Mucosa of rectum (tissue), 2 donors: ENCODE results near the gene KIF1B.
"Not testable (repeated sequence)": the region's sequence is repeated elsewhere in the genome, so short reads cannot be mapped to it uniquely, and the experiment has no call there.

ENCODE experiments used
- H3K27ac ChIP-seq, 2 donors: one replicate each; pipeline ENCODE4 v1.7.0; 2013; ENCODE audit warnings: inconsistent platforms in 2 of 2, low read depth in 2 of 2, low read length in 2 of 2
- H3K27me3 ChIP-seq, 2 donors: one replicate each; pipeline ENCODE4 v1.7.0; 2013; ENCODE audit warnings: low read length in 2 of 2; ENCODE audit not compliant: control insufficient read depth in 2 of 2, insufficient read depth in 2 of 2
- H3K36me3 ChIP-seq, 2 donors: one replicate each; pipeline ENCODE4 v1.7.0; 2013; ENCODE audit warnings: low read length in 2 of 2; ENCODE audit not compliant: control insufficient read depth in 2 of 2, insufficient read depth in 2 of 2
- H3K4me1 ChIP-seq, 2 donors: one replicate each; pipeline ENCODE4 v1.7.0; 2013; ENCODE audit warnings: low read length in 2 of 2, mild to moderate bottlenecking in 1 of 2; ENCODE audit not compliant: control insufficient read depth in 2 of 2, insufficient read depth in 2 of 2
- H3K4me3 ChIP-seq, 2 donors: one replicate each; pipeline ENCODE4 v1.7.0; 2013; ENCODE audit warnings: low read length in 2 of 2
- H3K9ac ChIP-seq, 2 donors: one replicate each; pipeline ENCODE4 v1.7.0; 2013; ENCODE audit warnings: low read length in 2 of 2, low read depth in 1 of 2, mild to moderate bottlenecking in 1 of 2
- H3K9me3 ChIP-seq, 2 donors: one replicate each; pipeline ENCODE4 v1.7.0; 2013; ENCODE audit warnings: low read length in 2 of 2; ENCODE audit not compliant: control insufficient read depth in 2 of 2
- donor health status: healthy.
- donor health status: Normal muscosa, but diverticular disease.

The KIF1B gene

DNA sequence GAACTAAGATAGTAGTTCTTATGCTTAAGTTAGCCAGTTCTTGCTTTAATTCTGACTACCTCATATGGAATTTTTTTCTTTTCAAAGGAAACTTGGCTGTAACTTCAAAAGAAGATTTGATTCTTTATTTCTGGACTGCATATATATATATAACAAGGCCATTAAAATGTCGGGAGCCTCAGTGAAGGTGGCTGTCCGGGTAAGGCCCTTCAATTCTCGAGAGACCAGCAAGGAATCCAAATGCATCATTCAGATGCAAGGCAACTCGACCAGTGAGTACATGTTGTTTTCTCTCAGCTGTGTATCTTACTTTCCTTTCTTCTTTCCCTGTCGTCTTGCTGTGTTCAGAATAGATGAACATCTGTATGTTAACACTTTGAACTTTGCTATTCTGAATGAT, 21.8 kb downstream of the KIF1B start:
- Histone ChIP-seq H3K9me3 (no peaks in the 10 kb centered on the region), H3K4me1 (peaks cover 0 to 2% of the 10 kb centered on the region in 2 donors), H3K9ac (no peak overlapping the region), H3K27me3 (no peaks in the 10 kb centered on the region), H3K27ac (no peak overlapping the region), H3K36me3 (no peaks in the 10 kb centered on the region), H3K4me3 (no peak overlapping the region)

GRCh38 chr1:10236405-10237156, 26.2 kb downstream of the KIF1B start:
- H3K9me3 ChIP-seq = no peaks in the 10 kb centered on the region
- H3K4me1 ChIP-seq = peaks cover 0 to 2% of the 10 kb centered on the region in 2 donors
- H3K4me3 ChIP-seq = no peak overlapping the region
- H3K36me3 ChIP-seq = no peaks in the 10 kb centered on the region
- H3K9ac ChIP-seq = no peak overlapping the region
- H3K27ac ChIP-seq = no peak overlapping the region
- H3K27me3 ChIP-seq = no peaks in the 10 kb centered on the region

GRCh38 chr1:10237157-10237539, 26.8 kb downstream of the KIF1B start:
- no peak overlapping the region for H3K27ac ChIP-seq
- H3K9ac ChIP-seq = no peak overlapping the region
- H3K9me3 ChIP-seq = no peaks in the 10 kb centered on the region
- H3K4me3 ChIP-seq = no peak overlapping the region
- H3K4me1 ChIP-seq = peaks cover 0 to 4% of the 10 kb centered on the region in 2 donors
- no peaks in the 10 kb centered on the region for H3K36me3 ChIP-seq
- H3K27me3 ChIP-seq = no peaks in the 10 kb centered on the region

GRCh38 chr1:10242135-10242534, 31.8 kb downstream of the KIF1B start:
- H3K9me3 ChIP-seq = no peaks in the 10 kb centered on the region
- no peak overlapping the region for H3K9ac ChIP-seq
- H3K4me1 ChIP-seq = peaks cover 2 to 11% of the 10 kb centered on the region in 2 donors
- H3K27ac ChIP-seq = no peak overlapping the region
- H3K36me3 ChIP-seq = no peaks in the 10 kb centered on the region
- no peak overlapping the region for H3K4me3 ChIP-seq
- no peaks in the 10 kb centered on the region for H3K27me3 ChIP-seq

DNA sequence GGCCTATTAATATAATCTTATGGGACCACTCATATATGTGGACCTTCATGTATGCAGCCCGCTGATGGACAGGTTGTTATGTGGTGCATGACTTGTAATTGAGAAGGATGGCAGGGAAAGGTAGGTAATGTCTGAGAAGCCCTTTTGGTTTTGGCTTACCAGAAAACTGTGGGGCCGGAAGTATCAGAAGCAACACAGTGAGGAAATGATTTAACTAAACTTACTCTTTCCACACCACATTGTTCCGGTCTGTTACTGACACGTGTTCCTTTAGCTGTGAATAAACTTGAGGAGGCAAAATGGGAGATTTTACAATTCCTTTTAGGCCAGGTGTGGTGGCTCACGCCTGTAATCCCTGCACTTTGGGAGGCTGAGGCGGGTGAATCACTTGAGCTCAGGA, 32.4 kb downstream of the KIF1B start:
- Histone ChIP-seq H3K4me1 (peaks cover 2 to 11% of the 10 kb centered on the region in 2 donors), H3K9ac (no peak overlapping the region), H3K36me3 (no peaks in the 10 kb centered on the region), H3K9me3 (no peaks in the 10 kb centered on the region), H3K4me3 (no peak overlapping the region), H3K27ac (no peak overlapping the region), H3K27me3 (no peaks in the 10 kb centered on the region)

DNA sequence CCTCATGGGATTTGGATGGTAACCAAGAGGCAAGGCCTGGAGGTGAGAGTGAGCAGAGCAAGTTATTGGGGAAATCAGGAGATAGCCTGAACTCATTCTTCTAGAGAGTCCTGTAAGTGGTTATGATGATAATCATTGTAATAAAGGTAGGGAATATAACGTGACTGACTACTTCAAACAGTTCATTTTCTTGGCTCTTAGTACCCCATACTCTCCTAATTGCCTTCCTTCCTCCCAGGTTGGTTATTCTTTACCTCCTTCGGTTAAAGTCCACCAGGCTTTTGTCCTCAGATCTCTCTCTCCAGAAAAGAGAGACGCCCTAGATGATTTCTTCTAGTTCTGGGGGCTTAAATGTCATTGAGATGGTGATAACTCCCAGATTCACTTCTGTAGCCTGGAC, 35.3 kb downstream of the KIF1B start:
- Histone ChIP-seq H3K4me3 (no peak overlapping the region), H3K4me1 (peaks cover 5 to 11% of the 10 kb centered on the region in 2 donors), H3K9ac (no peak overlapping the region), H3K36me3 (no peaks in the 10 kb centered on the region), H3K27ac (no peak overlapping the region), H3K27me3 (no peaks in the 10 kb centered on the region), H3K9me3 (no peaks in the 10 kb centered on the region)

DNA sequence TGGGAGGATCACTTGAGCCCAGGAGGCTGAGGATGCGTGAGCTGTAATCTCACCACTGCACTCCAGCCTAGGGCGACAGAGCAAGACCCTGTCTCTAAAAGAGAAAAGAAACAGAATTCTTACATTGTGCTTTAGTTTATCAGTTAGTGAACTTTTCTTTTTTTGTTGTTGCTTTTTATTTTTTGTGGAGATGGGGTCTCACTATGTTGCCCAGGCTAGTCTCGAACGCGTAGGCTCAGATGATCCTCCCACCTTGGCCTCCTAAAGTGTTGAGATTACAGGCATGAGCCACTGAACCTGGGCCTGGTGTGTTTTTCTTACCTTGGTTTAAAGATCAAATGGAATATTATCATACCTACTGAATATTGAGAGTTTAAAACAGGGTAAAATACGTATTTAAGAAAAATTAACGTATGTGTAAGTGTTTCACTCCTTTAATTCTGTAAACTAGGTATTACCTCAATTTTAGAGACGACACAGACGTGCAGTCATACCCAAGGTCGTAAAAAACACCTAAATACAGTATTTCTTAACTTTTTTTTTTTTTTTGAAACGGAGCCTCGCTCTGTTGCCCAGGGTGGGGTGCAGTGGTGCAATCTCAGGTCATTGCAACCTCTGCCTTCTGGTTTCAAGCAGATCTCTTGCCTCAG, 39.6 kb downstream of the KIF1B start:
- Histone ChIP-seq H3K27ac (no peak overlapping the region), H3K9me3 (no peaks in the 10 kb centered on the region), H3K27me3 (no peaks in the 10 kb centered on the region), H3K36me3 (no peaks in the 10 kb centered on the region), H3K9ac (no peak overlapping the region), H3K4me3 (no peak overlapping the region), H3K4me1 (peaks cover 5 to 14% of the 10 kb centered on the region in 2 donors)

GRCh38 chr1:10250663-10251062, 40.3 kb downstream of the KIF1B start:
- H3K36me3 ChIP-seq = no peaks in the 10 kb centered on the region
- peaks cover 5 to 9% of the 10 kb centered on the region in 2 donors for H3K4me1 ChIP-seq
- no peak overlapping the region for H3K9ac ChIP-seq
- no peaks in the 10 kb centered on the region for H3K9me3 ChIP-seq
- no peak overlapping the region for H3K27ac ChIP-seq
- no peaks in the 10 kb centered on the region for H3K27me3 ChIP-seq
- H3K4me3 ChIP-seq = no peak overlapping the region

- H3K9me3 ChIP-seq, H3K9ac ChIP-seq, H3K4me1 ChIP-seq, H3K4me3 ChIP-seq, H3K27me3 ChIP-seq, H3K27ac ChIP-seq, H3K36me3 ChIP-seq: not testable (repeated sequence)
Observed at GRCh38 chr1:10251325-10252108, 41.1 kb downstream of the KIF1B start.

DNA sequence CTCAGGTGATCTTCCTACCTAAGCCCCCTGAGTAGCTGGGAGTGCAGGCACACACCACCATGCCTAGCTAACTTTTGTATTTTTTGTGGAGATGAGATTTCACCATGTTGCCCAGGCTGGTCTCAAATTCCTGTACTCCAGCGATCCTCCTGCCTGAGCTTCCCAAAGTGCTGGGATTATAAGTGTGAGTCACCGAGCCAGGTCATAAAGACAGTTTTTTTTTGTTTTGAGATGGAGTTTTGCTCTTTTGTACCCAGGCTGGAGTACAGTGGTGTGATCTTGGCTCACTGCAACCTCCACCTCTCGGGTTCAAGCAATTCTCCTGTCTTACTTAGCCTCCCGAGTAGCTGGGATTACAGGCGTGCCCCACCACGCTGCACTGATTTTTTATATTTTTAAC, 42.1 kb downstream of the KIF1B start:
- peaks cover 5 to 11% of the 10 kb centered on the region in 2 donors for H3K4me1 ChIP-seq
- H3K9ac ChIP-seq = no peak overlapping the region
- H3K4me3 ChIP-seq = no peak overlapping the region
- H3K27me3 ChIP-seq = no peaks in the 10 kb centered on the region
- no peaks in the 10 kb centered on the region for H3K9me3 ChIP-seq
- H3K27ac ChIP-seq = peak overlapping the region in 1 of 2 donors; percentile 38
- peaks cover 0 to 1% of the 10 kb centered on the region in 2 donors for H3K36me3 ChIP-seq
